ENCODE results near the gene GJC1. TPM values are rescaled to one million over a fixed set of nuclear protein-coding genes. Genes with fewer than 3 reads are reported as not detected.

Gene GJC1
- total and polyA plus RNA-seq, 11 donors, result 14.2 to 60.8 (median 24.9) TPM

DNA sequence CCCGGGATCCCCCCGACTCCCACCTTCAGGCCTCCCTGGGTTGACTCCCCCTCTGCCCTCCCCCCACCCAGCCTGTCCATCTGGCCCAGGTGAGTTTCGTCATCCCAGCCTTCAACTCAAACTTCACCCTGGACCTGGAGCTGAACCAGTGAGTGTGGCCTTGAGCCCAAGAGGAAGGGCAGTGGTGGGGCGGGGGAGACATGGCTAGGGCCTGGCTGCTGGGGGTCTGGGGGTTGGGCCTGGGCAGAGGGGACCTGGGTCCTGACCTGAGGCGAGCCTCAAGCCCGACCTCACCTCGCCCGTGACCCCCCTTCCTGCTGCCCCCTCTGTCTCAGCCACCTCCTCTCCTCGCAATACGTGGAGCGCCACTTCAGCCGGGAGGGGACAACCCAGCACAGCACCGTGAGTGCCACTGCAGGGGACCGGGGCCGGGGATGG lies 60.4 kb downstream of the GJC1 start:
- Histone ChIP-seq H3K9me3 (no peaks in the 10 kb centered on the region), H3K4me1 (peaks cover 0 to 3% (median 0%) of the 10 kb centered on the region in 12 donors), H3K4me3 (no peak overlapping the region), H3K36me3 (no peaks in the 10 kb centered on the region), H3K27me3 (no peaks in the 10 kb centered on the region), H3K27ac (no peak overlapping the region)
- intact Hi-C loops (cut with DNase I), result loop anchor here in 6 of 10 donors (5.0 to 10.0 kb wide), 6 partner anchors 65 to 365 kb away; partner anchors contain the start of genes ACBD4 (in 2 of the 6), PLCD3 (in 2 of the 6) and DBF4B (in 1 of the 6)
- no peak for ATAC-seq
- WGBS, 4 donors, result 77 to 87% (median 79%) methylated on average over 8 to 15 of the region's 15 CpGs
- DNase-seq, result peak in 1 of 5 donors; percentile 27
- TF ChIP-seq, protein P1, sequence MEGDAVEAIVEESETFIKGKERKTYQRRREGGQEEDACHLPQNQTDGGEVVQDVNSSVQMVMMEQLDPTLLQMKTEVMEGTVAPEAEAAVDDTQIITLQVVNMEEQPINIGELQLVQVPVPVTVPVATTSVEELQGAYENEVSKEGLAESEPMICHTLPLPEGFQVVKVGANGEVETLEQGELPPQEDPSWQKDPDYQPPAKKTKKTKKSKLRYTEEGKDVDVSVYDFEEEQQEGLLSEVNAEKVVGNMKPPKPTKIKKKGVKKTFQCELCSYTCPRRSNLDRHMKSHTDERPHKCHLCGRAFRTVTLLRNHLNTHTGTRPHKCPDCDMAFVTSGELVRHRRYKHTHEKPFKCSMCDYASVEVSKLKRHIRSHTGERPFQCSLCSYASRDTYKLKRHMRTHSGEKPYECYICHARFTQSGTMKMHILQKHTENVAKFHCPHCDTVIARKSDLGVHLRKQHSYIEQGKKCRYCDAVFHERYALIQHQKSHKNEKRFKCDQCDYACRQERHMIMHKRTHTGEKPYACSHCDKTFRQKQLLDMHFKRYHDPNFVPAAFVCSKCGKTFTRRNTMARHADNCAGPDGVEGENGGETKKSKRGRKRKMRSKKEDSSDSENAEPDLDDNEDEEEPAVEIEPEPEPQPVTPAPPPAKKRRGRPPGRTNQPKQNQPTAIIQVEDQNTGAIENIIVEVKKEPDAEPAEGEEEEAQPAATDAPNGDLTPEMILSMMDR (IDR thresholded peaks at IDR 0.05), result no peak
- TF ChIP-seq POLR2A (IDR thresholded peaks at IDR 0.05), result no peak

DNA sequence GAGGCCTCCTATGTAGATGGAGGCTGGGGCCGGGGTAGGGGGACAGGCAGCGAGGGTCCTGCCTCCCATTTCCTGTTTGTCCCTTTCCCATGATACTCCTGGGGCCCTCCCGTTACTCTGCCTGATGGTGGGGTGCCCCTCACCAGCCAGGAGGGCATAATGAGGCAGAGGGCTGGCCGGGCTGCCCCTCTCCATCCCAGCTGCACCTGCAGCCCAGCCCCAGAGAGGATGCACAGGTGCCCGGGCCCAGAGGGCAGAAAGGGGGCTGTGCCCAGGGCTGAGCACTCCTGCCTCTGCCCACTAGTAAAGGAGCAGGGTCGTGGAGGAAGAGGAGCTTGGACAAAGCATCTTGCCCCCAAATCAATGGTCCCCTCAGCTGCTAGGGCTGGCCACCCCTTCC lies 60.9 kb downstream of the GJC1 start:
- Histone ChIP-seq H3K36me3 (no peaks in the 10 kb centered on the region), H3K4me3 (no peak overlapping the region), H3K4me1 (peaks cover 0 to 3% (median 0%) of the 10 kb centered on the region in 12 donors), H3K9me3 (no peaks in the 10 kb centered on the region), H3K27me3 (no peaks in the 10 kb centered on the region), H3K27ac (no peak overlapping the region)
- no peak for TF ChIP-seq POLR2A (IDR thresholded peaks at IDR 0.05)
- TF ChIP-seq, protein P1 (IDR thresholded peaks at IDR 0.05), result no peak
- intact Hi-C loops (cut with DNase I), result loop anchor here in 1 of 10 donors (10.0 kb wide), 1 partner anchor 64 kb away; the partner anchor contains the start of gene DBF4B
- ATAC-seq, result no peak
- WGBS, 4 donors, result 68 to 75% (median 74%) methylated on average over 4 to 6 of the region's 6 CpGs
- peak in 1 of 5 donors; percentile 21 for DNase-seq

DNA sequence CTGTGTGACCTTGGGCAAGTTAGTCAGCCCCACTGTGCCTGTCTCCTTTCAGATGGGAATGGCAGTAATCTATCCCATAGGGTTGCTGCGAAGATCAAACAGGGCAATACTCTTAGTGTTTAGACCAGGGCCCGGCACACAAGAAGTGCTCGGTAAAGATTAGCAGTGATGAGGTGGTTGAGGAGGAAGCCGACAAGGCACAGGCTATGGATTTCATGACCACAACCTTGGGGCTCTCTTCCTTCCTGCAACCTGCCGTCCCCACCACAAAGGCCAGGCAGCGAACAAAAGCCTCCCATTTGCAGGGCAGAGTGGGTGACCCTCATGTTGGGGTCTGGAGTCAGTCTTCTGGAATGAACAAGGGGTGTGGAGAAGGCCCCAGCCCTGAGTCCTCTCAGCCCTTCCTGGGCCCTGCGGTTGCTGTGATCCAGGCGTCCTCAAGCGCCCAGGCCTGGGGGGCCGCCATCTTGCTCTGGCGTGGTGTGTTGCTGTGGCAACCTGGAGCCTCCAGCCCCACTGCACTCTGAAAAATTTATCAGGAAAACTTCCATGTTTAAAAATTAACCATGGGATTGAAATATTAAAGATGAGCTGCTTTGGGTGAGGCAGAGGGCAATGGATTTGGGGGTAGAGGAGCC lies 61.5 kb downstream of the GJC1 start:
- H3K4me1 ChIP-seq, result peaks cover 0 to 3% (median 0%) of the 10 kb centered on the region in 12 donors
- DNase-seq, result no peak
- H3K4me3 ChIP-seq, result no peak overlapping the region
- intact Hi-C loops (cut with DNase I), result loop anchor here in 1 of 10 donors (10.0 kb wide), 1 partner anchor 64 kb away; the partner anchor contains the start of gene DBF4B
- H3K9me3 ChIP-seq, result no peaks in the 10 kb centered on the region
- no peak for ATAC-seq
- H3K36me3 ChIP-seq, result no peaks in the 10 kb centered on the region
- TF ChIP-seq, protein P1 (IDR thresholded peaks at IDR 0.05), result no peak
- TF ChIP-seq POLR2A (IDR thresholded peaks at IDR 0.05), result no peak
- 77 to 89% (median 87%) methylated on average over 11 of the region's 11 CpGs for WGBS, 4 donors
- no peaks in the 10 kb centered on the region for H3K27me3 ChIP-seq
- no peak overlapping the region for H3K27ac ChIP-seq

DNA sequence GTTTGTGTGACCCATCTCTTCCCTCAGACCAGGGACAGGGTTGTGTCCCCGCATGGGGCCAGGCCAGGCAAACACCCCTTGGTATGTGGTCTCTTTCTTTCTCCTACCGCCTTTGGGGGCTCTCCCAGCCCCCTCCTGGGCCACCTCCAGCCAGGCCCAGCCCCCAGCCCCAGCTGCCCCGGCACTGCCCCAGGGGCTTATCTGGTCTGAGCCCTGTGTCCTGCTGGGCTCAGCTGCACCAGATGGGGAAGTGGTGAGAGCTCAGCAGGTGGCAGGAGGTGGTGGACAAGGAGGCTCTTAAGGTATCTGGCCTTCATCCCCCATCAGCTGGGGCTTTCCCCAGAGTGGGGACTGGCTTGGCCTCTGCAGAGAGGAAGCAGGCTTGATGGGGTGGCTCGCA lies 62.6 kb downstream of the GJC1 start:
- Histone ChIP-seq H3K27me3 (no peaks in the 10 kb centered on the region), H3K4me3 (no peak overlapping the region), H3K36me3 (no peaks in the 10 kb centered on the region), H3K9me3 (no peaks in the 10 kb centered on the region), H3K27ac (no peak overlapping the region), H3K4me1 (peaks cover 0 to 3% (median 0%) of the 10 kb centered on the region in 12 donors)
- ATAC-seq (no peak), DNase-seq (no peak)
- TF ChIP-seq, protein P1 (IDR thresholded peaks at IDR 0.05), result no peak
- TF ChIP-seq POLR2A (IDR thresholded peaks at IDR 0.05), result no peak
- 49 to 65% (median 59%) methylated on average over 3 to 4 of the region's 4 CpGs for WGBS, 4 donors
- intact Hi-C loops (cut with DNase I), result loop anchor here in 1 of 10 donors (10.0 kb wide), 1 partner anchor 63 kb away; the partner anchor contains the start of gene DBF4B
